Activated T-helper 17 cell treated with anti-CD3 and anti-CD28 coated beads, Interleukin-2, amount 50 U/mL, for 72 hours (primary cell): ENCODE data around the gene GRM3. TPM values are rescaled to one million over a fixed set of nuclear protein-coding genes. Genes with fewer than 3 reads are reported as not detected.

Experiments
- ATAC-seq: fragments of 150-1000 bp; cut with Tn5 transposase; replicated peaks from 2 replicates; pipeline ENCODE4 v1.10.0; 2021; ENCODE audit warnings: mild to moderate bottlenecking, moderate library complexity
- H3K27ac Mint-ChIP-seq: one replicate; pipeline ENCODE4 v1.8.0; 2022; ENCODE audit warnings: mixed read lengths
- H3K27me3 Mint-ChIP-seq: one replicate; pipeline ENCODE4 v1.8.0; 2022; ENCODE audit warnings: mixed read lengths
- H3K36me3 Mint-ChIP-seq: one replicate; pipeline ENCODE4 v1.8.0; 2022; ENCODE audit warnings: low read depth, mild to moderate bottlenecking, mixed read lengths
- H3K4me1 Mint-ChIP-seq: one replicate; pipeline ENCODE4 v1.8.0; 2022; ENCODE audit warnings: mixed read lengths
- H3K4me3 Mint-ChIP-seq: one replicate; pipeline ENCODE4 v1.8.0; 2022; ENCODE audit warnings: mild to moderate bottlenecking, mixed read lengths
- H3K9me3 Mint-ChIP-seq: one replicate; pipeline ENCODE4 v1.8.0; 2022; ENCODE audit warnings: mixed read lengths
- total RNA-seq, 2 donors: library from RNA; stranded (reverse); gene quantifications; one replicate each; pipeline ENCODE4 v1.2.3, GENCODE V29; 2022

GRM3 gene
- total RNA-seq, 2 donors from 2014 or later, result not detected

DNA sequence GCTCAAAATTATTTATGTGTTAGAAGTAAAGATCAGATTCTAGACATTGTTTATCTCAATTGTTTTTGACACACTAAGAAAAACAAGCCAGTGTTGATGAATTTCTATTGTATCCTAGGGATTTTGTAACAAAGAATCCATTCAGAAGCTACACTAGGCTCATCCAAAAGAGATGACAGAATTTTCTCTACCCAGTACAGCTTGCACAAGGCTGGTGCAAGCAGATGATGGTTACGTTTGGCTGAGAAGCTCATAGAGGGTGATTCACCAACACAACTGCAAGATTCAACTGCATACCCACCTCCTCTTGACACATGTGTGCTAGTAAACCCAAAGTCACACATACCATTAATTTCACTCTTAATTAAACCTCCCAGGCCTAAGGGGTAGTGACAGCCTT lies 20.8 kb downstream of the GRM3 start:
- Mint-ChIP-seq H3K4me1 (no peaks in the 10 kb centered on the region), H3K27me3 (no peaks in the 10 kb centered on the region), H3K36me3 (no peaks in the 10 kb centered on the region), H3K4me3 (no peak overlapping the region), H3K9me3 (no peaks in the 10 kb centered on the region), H3K27ac (no peak overlapping the region)
- no peak for ATAC-seq

DNA sequence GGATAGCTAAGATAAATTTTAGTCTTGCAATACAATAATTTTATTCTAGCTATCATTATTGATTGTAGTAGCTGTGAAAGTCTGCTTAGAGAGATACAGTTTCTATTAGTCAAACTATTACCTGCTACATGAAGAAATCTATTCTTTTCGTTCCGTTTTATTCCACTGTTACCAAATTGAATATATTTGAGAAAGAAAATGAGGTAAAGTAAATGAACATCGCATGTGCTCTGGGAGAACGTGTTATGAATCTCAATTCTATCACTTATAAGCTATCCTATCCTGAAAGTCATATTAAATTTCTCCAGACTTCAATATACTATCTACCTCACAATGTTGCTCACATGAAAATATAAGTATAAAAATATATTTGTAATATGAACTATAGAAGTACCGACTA lies 21.3 kb downstream of the GRM3 start:
- Mint-ChIP-seq H3K27ac (no peak overlapping the region), H3K4me3 (no peak overlapping the region), H3K27me3 (no peaks in the 10 kb centered on the region), H3K9me3 (no peaks in the 10 kb centered on the region), H3K4me1 (no peaks in the 10 kb centered on the region), H3K36me3 (no peaks in the 10 kb centered on the region)
- ATAC-seq, result no peak

DNA sequence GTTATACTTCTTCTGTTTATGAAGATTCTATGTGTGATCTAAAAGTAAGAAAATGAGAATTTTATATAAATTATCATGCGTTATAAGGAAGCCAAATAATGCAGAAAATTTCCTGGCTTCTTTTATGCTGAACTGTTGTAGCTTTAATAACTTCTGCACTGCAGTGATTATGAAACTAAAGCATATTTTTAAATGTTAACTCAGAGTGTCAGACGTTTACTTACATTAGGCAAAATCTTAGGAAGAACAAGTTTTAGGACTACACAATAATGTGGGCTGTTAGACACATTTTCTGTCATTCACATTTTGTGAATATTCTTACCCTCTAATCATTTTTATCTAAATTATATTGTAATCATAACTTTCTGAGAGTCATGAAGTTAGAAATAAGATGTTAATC lies 22.0 kb downstream of the GRM3 start:
- Mint-ChIP-seq H3K9me3 (no peaks in the 10 kb centered on the region), H3K4me1 (no peaks in the 10 kb centered on the region), H3K27ac (no peak overlapping the region), H3K27me3 (no peaks in the 10 kb centered on the region), H3K4me3 (no peak overlapping the region), H3K36me3 (no peaks in the 10 kb centered on the region)
- ATAC-seq, result no peak

DNA sequence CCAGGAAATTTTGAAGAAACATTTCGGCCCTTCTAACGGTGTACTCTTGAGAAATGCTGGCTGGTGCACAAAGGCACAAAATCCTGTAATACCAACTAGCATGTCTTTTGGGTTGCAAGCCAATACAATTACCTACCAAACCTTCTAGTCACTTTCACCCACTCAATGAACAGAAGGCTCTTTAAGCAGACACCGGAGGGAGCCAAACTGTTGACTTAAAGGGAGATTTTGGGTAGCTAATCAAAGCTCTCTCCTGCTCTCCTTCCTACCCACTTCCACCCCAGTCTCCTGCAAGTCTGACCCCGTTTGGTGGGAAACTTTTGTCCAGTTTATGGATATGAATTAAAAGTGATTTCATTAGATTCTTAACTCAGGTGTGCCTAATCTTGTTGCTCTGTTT lies 24.0 kb downstream of the GRM3 start:
- H3K4me3 Mint-ChIP-seq, result no peak overlapping the region
- H3K4me1 Mint-ChIP-seq, result no peaks in the 10 kb centered on the region
- H3K27ac Mint-ChIP-seq, result no peak overlapping the region
- no peaks in the 10 kb centered on the region for H3K9me3 Mint-ChIP-seq
- ATAC-seq, result no peak
- no peaks in the 10 kb centered on the region for H3K27me3 Mint-ChIP-seq
- H3K36me3 Mint-ChIP-seq, result no peaks in the 10 kb centered on the region

DNA sequence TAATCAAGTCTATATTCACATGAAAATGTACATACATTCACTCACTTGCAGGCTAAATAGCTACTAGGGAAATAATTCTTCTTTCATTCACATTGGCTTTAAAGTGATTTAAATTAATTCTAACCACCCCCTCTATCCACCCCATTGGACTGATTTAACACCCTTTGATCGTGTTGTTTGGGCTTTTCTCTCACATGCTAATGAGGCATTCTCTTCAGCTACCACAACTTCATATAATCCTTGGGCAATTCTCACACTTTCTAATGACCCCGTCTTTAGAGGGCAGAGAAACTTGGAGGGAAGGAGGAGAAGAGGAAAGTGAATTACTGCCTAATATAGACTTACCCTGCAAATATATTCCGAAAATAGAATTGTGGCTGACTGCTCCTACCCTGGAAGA lies 24.6 kb downstream of the GRM3 start:
- Mint-ChIP-seq H3K4me3 (no peak overlapping the region), H3K36me3 (no peaks in the 10 kb centered on the region), H3K27ac (no peak overlapping the region), H3K27me3 (no peaks in the 10 kb centered on the region), H3K9me3 (no peaks in the 10 kb centered on the region), H3K4me1 (no peaks in the 10 kb centered on the region)
- no peak for ATAC-seq

DNA sequence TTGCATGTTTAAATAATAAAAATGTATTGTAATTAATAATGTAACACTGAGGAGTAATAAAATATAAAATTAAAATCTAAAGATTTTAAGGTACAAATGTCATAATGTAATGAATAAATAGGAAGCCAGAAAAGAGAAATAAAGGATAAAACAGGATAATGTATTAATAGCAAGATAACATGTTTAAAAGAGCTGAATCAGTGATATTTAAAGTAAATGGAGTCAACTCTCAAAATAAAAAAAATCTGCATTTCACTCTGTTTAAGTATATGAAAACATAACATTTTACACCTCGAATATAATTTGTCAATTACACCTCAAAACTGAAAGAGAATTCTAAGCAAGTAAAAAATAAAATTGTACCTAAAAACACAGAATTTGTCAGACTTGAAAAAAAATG lies 44.1 kb downstream of the GRM3 start:
- no peaks in the 10 kb centered on the region for H3K4me1 Mint-ChIP-seq
- no peak overlapping the region for H3K27ac Mint-ChIP-seq
- no peaks in the 10 kb centered on the region for H3K27me3 Mint-ChIP-seq
- no peaks in the 10 kb centered on the region for H3K36me3 Mint-ChIP-seq
- H3K4me3 Mint-ChIP-seq, result no peak overlapping the region
- ATAC-seq, result no peak
- H3K9me3 Mint-ChIP-seq, result peaks cover 2% of the 10 kb centered on the region

DNA sequence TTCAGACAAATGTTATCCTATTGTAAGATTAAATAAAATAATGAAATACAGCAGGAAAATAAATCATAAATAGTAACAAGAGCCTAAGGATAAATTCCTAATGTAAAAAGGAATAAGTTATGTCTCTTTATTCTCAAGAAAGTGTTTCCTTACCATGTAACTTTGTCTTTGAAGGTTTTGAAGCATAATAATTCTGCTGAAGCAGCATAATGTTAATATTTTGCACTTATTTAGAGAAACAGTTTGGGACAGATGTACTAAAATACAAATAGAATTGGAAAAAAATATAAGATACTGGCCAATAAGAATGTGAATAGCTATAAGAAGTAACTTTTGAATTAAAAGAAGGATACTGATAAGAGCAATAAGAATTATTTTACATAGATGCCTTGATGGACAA lies 45.7 kb downstream of the GRM3 start:
- Mint-ChIP-seq H3K9me3 (no peaks in the 10 kb centered on the region), H3K27ac (no peak overlapping the region), H3K36me3 (no peaks in the 10 kb centered on the region), H3K27me3 (no peaks in the 10 kb centered on the region), H3K4me1 (no peaks in the 10 kb centered on the region), H3K4me3 (no peak overlapping the region)
- no peak for ATAC-seq

DNA sequence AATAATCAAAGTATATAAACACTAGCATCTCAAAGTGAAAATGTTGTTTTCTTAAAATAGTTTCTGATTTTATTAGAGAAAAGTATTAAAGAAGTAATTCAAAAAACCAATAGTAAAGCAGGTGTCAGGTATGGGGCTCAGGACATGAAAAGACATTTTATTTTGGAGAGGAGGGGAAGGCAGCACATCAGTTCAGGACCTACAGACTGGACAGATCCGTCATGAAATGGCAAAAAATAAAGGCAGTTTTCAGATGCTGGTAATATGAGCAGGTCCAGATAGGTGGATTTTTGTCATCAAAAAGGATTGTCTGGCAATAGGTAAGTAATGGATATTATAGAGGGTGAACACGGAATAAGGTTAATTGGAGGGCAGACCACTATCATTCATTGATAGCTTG lies 49.0 kb downstream of the GRM3 start:
- no peaks in the 10 kb centered on the region for H3K9me3 Mint-ChIP-seq
- H3K4me3 Mint-ChIP-seq, result no peak overlapping the region
- H3K36me3 Mint-ChIP-seq, result no peaks in the 10 kb centered on the region
- no peaks in the 10 kb centered on the region for H3K27me3 Mint-ChIP-seq
- no peak overlapping the region for H3K27ac Mint-ChIP-seq
- no peaks in the 10 kb centered on the region for H3K4me1 Mint-ChIP-seq
- no peak for ATAC-seq

DNA sequence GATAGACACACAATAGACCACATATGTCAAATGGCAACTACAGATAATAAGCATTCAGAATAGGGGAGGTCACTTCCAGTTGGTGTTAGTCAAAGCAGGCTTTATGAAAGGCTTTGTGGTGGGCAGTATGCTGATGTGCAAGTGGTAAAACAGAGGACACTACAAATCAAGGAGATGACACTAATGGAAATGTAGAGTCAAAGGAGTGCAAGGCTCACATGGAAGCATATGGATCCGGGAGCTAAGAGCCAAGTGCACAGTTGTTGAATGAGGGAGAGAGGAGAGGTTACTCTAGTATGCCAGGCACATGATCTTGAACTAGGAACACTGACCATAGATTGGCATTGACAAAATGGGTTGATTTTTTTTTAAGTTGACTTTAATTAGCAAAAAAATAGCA lies 62.7 kb downstream of the GRM3 start:
- Mint-ChIP-seq H3K27me3 (no peaks in the 10 kb centered on the region), H3K27ac (no peak overlapping the region), H3K4me1 (no peaks in the 10 kb centered on the region), H3K9me3 (no peaks in the 10 kb centered on the region), H3K36me3 (no peaks in the 10 kb centered on the region), H3K4me3 (no peak overlapping the region)
- ATAC-seq, result no peak

DNA sequence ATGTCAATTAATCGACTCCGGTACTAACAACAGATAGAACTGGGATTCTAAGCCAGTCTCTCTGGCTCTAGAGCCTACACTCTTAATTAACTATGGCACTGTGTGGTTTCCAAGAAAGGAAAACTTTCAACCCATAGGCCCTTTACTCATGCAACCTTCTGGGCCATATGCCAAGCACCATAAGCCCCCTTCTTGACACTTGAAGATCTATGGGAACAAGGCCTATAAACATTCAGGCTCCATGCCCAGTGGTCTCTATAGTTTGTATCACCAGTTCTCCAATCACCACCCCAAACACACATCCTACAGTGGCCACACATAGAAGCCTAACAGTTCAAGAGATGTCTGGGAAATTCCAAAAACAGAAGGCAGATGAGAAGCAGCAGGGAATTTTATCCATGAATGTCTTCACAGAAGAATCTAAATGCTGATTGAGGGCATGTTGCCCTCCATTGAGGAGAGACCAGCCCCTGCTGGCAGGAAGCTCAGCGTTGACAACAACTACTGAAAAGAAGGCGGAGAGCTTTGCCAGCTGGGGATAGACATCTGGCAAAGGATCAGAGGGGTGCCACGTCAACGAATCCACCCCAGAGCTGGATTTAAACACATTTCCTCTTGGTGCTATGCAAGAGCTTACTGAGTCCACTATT lies 64.4 kb downstream of the GRM3 start:
- H3K4me1 Mint-ChIP-seq, result no peaks in the 10 kb centered on the region
- peaks cover 3% of the 10 kb centered on the region for H3K27me3 Mint-ChIP-seq
- no peak overlapping the region for H3K27ac Mint-ChIP-seq
- H3K9me3 Mint-ChIP-seq, result no peaks in the 10 kb centered on the region
- no peak overlapping the region for H3K4me3 Mint-ChIP-seq
- ATAC-seq, result no peak
- H3K36me3 Mint-ChIP-seq, result no peaks in the 10 kb centered on the region

DNA sequence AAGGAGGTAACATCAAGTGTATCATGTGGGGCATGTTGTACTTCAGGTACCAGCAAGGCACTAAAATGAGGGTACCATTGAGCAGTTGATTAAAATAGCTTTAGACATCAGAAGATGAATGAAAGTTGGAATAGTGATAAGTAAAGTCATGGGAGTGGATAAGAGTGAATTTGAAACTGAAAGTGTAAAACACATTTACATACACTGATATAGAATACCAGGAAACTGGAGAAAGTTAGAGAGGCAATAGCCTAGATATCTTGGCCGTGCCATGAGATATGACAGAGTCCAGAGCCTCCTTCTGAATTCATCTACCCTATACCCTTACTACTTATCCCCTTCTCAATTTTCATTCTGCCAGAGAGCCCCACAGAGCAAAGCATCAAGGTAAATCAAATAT lies 76.6 kb downstream of the GRM3 start:
- Mint-ChIP-seq H3K27me3 (peaks cover 9% of the 10 kb centered on the region), H3K4me3 (no peak overlapping the region), H3K36me3 (no peaks in the 10 kb centered on the region), H3K27ac (no peak overlapping the region), H3K9me3 (peaks cover 5% of the 10 kb centered on the region), H3K4me1 (no peaks in the 10 kb centered on the region)
- ATAC-seq, result peak; percentile 14

DNA sequence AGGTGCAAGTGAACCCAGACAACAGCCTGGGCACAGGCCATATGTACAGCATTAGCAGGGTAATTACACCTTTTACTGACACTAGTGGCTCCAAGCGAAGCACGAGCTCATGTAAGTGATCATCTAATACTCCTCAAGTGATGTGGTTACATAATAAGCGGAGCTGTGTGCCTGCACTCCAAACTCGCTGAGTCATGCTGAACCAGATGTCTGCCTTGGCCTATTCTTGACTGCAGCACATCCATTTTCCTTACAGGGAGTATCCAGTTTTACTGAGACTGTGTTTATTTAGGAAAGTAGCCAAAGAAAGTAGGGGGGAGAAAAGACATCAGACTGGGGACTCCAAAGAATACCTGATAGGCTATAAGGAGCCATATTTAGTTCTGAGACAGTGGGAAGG lies 90.1 kb downstream of the GRM3 start:
- Mint-ChIP-seq H3K9me3 (peaks cover 5% of the 10 kb centered on the region), H3K27ac (no peak overlapping the region), H3K4me1 (no peaks in the 10 kb centered on the region), H3K4me3 (no peak overlapping the region), H3K36me3 (no peaks in the 10 kb centered on the region), H3K27me3 (peaks cover 5% of the 10 kb centered on the region)
- no peak for ATAC-seq

DNA sequence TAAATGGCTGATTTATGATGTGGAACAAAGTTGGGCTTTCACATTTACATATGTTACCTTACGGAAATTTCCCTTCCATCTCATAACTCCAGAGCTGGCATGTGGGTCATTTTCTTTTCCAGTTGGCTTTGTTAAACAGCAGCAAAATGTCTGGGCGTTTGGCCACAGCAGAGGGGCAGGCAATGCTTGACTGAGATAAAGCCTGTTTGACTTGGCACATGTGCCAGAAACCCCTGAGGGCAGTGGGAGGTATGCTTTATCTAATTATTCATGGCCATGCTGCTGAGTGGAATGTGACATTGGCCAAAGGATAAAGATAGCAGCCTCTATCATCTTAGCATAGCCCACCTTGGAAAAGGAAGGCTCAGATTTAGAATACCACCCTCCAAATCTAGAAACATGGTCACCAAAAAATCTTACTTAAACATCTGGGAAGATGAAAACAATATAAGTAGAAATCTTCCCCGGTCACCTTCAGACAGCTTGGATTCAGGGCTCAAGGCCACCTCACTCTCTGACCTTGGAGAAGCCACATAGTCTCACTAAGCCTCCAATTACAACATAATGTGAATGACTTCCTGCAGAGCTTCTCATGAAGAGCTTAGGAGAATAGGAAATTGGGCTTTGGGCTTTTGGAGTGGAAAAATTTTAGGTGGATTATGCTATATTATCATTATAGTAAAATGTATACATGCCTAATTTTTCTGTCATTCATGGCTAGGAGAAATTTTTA lies 101.5 kb downstream of the GRM3 start:
- no peak overlapping the region for H3K4me3 Mint-ChIP-seq
- H3K9me3 Mint-ChIP-seq, result no peaks in the 10 kb centered on the region
- no peaks in the 10 kb centered on the region for H3K4me1 Mint-ChIP-seq
- H3K27me3 Mint-ChIP-seq, result peaks cover 3% of the 10 kb centered on the region
- ATAC-seq, result no peak
- H3K36me3 Mint-ChIP-seq, result no peaks in the 10 kb centered on the region
- H3K27ac Mint-ChIP-seq, result no peak overlapping the region

DNA sequence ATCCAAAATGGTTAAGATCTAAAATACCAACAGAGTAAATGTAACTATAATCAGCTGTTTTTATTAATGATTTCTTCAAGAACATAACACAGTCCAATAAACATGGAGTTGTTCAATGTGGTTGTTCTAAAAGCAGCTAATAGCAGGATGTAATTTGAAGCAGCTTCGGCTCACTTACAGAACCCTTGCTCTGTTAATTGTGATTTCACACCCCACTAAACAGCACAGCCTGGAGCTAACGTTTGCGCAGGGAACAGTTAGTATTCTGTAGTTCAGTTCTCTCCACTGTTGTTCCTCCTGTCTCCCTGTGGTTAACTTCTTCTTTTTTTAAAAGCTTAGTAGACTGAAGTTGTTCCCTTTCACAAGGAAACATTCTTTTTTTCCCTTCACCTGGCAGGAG lies 104.0 kb downstream of the GRM3 start:
- Mint-ChIP-seq H3K4me1 (no peaks in the 10 kb centered on the region), H3K36me3 (no peaks in the 10 kb centered on the region), H3K27ac (no peak overlapping the region), H3K4me3 (no peak overlapping the region), H3K27me3 (peaks cover 3% of the 10 kb centered on the region), H3K9me3 (no peaks in the 10 kb centered on the region)
- no peak for ATAC-seq

DNA sequence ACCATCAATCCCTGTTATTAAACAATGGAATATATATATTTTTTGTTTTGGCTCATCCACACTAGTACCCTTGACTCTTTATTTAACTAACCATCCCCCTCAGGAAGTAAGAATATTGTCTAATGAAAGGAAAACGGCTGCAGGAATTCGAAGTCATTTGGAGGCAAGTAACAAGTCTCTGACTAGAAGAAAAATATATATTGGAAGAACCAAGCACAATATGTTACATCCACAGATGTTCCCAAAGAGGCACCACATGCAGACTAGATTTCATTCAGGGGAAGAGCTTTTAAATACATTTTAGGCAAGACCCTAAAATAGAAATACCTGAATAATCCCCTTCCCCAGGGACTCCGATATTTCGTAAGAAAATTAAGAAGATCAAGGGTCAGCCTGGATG lies 104.5 kb downstream of the GRM3 start:
- no peaks in the 10 kb centered on the region for H3K36me3 Mint-ChIP-seq
- H3K4me1 Mint-ChIP-seq, result no peaks in the 10 kb centered on the region
- ATAC-seq, result no peak
- H3K4me3 Mint-ChIP-seq, result no peak overlapping the region
- no peaks in the 10 kb centered on the region for H3K9me3 Mint-ChIP-seq
- H3K27ac Mint-ChIP-seq, result no peak overlapping the region
- H3K27me3 Mint-ChIP-seq, result peaks cover 3% of the 10 kb centered on the region
